Measurements from ENCODE around the gene SPR.

Gene SPR

GRCh38 chr2:72915320-72915906, 28.2 kb downstream of the SPR start:
- no peak for DNase-seq (ENCODE audit: low read depth, low spot score)

GRCh38 chr2:72915907-72916742, 28.9 kb downstream of the SPR start:
- no peak for DNase-seq (ENCODE audit: low read depth, low spot score)

- no peak for DNase-seq (ENCODE audit: low read depth, low spot score)
These were observed 29.5 kb downstream of the SPR start for GRCh38 chr2:72916743-72917137.

- DNase-seq (ENCODE audit: low read depth, low spot score): no peak
These were observed 30.1 kb downstream of the SPR start, which contains the start of gene EMX1 for GRCh38 chr2:72917138-72917876. Gene EMX1, plus strand, starts transcription at chr2:72917519. Its CDS starts 334 bp downstream, at chr2:72917853.

GRCh38 chr2:72917877-72918553, 30.8 kb downstream of the SPR start:
- DNase-seq (ENCODE audit: low read depth, low spot score): no peak

GRCh38 chr2:72919414-72920317, 32.5 kb downstream of the SPR start:
- no peak for DNase-seq (ENCODE audit: low read depth, low spot score)

GRCh38 chr2:72920318-72921087, 33.3 kb downstream of the SPR start:
- no peak for DNase-seq (ENCODE audit: low read depth, low spot score)

GRCh38 chr2:72921088-72921851, 34.1 kb downstream of the SPR start:
- DNase-seq (ENCODE audit: low read depth, low spot score): no peak

- no peak for DNase-seq (ENCODE audit: low read depth, low spot score)
These were observed 34.6 kb downstream of the SPR start for GRCh38 chr2:72921853-72922252.

- DNase-seq (ENCODE audit: low read depth, low spot score): no peak
These were observed 36.7 kb downstream of the SPR start for GRCh38 chr2:72923833-72924352.

GRCh38 chr2:72924353-72925240, 37.4 kb downstream of the SPR start:
- DNase-seq (ENCODE audit: low read depth, low spot score): no peak

GRCh38 chr2:72925328-72925943, 38.2 kb downstream of the SPR start:
- no peak for DNase-seq (ENCODE audit: low read depth, low spot score)

GRCh38 chr2:72926368-72926767, 39.2 kb downstream of the SPR start:
- DNase-seq (ENCODE audit: low read depth, low spot score): no peak

GRCh38 chr2:72926811-72927465, 39.7 kb downstream of the SPR start:
- no peak for DNase-seq (ENCODE audit: low read depth, low spot score)

- no peak for DNase-seq (ENCODE audit: low read depth, low spot score)
These were observed 40.7 kb downstream of the SPR start for GRCh38 chr2:72927619-72928550.

GRCh38 chr2:72929010-72929409, 41.8 kb downstream of the SPR start:
- DNase-seq (ENCODE audit: low read depth, low spot score): no peak

All from activated naive CD8-positive, alpha-beta T cell treated with anti-CD3 and anti-CD28 coated beads, Interleukin-2, amount 50 U/mL, for 16 hours (primary cell).